ENCODE data around the gene PPAN.
A peak's percentile ranks its signal among the peaks of the same experiment; 100 is the strongest.

PPAN gene

GRCh38 chr19:10112895-10113591, 6.9 kb downstream of the PPAN start:
- Histone ChIP-seq H3K4me1 (ENCODE audit: control insufficient read depth, insufficient read depth, low read length) (no peaks in the 10 kb centered on the region), H3K36me3 (ENCODE audit: control insufficient read depth in 2 of 2, insufficient read depth in 1 of 2, low read length in 2 of 2) (peaks cover 20 to 88% of the 10 kb centered on the region in 2 experiments), H3K27ac (ENCODE audit: extremely low read depth, low read depth, low read length) (no peak overlapping the region), H3K9me3 (ENCODE audit: control insufficient read depth, insufficient read depth, low read depth, low read length) (no peaks in the 10 kb centered on the region), H3K4me3 (ENCODE audit: low read depth, low read length) (no peak overlapping the region)
- POLR2A ChIA-PET = interaction anchor here (0.7 to 3.7 kb wide), 3 partner anchors 11 to 17 kb away, joined by 4 to 14 read pairs (median 5); partner anchors contain the start of gene ANGPTL6
- CTCF ChIA-PET = interaction anchor here (0.6 to 2.0 kb wide), 11 partner anchors 9 to 1599 kb away, joined by 3 to 27 read pairs (median 3); no protein-coding TSS in a partner anchor
- 0 out of 2 replicates have a peak, but pooled peaks have one; percentile 13 for TF ChIP-seq KLF16 (tag by site-specific recombination; IDR thresholded peaks at IDR 0.05)
- TF ChIP-seq ZNF18 (tag by site-specific recombination; IDR thresholded peaks at IDR 0.05) = peak; percentile 83; the same call in 1 of the 2 replicates
- TF ChIP-seq ZNF239 (tag by site-specific recombination; IDR thresholded peaks at IDR 0.05) = no peak
- no peak for TF ChIP-seq ZNF558 (tag by site-specific recombination; IDR thresholded peaks at IDR 0.05)
- TF ChIP-seq ZNF623 (tag by site-specific recombination; IDR thresholded peaks at IDR 0.05) = no peak
- TF ChIP-seq ZNF292 (tag by site-specific recombination; IDR thresholded peaks at IDR 0.05; ENCODE audit: borderline replicate concordance, low read depth) = no peak
- TF ChIP-seq PBX3 (CRISPR knock-in tag; IDR thresholded peaks at IDR 0.05) = peak; percentile 52; the same call in 1 of the 2 replicates
- no peak for TF ChIP-seq OSR2 (tag by site-specific recombination; IDR thresholded peaks at IDR 0.05)
- peak; percentile 6; the same call in 1 of the 2 replicates for TF ChIP-seq PRDM1 (tag by site-specific recombination; IDR thresholded peaks at IDR 0.05)
- TF ChIP-seq ZSCAN18 (tag by site-specific recombination; IDR thresholded peaks at IDR 0.05) = no peak
- peak; percentile 53 for TF ChIP-seq ZFP37 (tag by site-specific recombination; IDR thresholded peaks at IDR 0.05)
- TF ChIP-seq FEZF1 (tag by site-specific recombination; IDR thresholded peaks at IDR 0.05) = no peak
- no peak for TF ChIP-seq ZNF266 (tag by site-specific recombination; IDR thresholded peaks at IDR 0.05; ENCODE audit: low read depth)
- TF ChIP-seq ZNF324 (tag by site-specific recombination; IDR thresholded peaks at IDR 0.05) = no peak
- TF ChIP-seq ZNF600 (tag by site-specific recombination; IDR thresholded peaks at IDR 0.05) = no peak
- TF ChIP-seq BCL6B (tag by site-specific recombination; IDR thresholded peaks at IDR 0.05) = no peak
- TF ChIP-seq ZNF341 (tag by site-specific recombination; IDR thresholded peaks at IDR 0.05; ENCODE audit: low read depth) = no peak
- TF ChIP-seq ZNF513 (tag by site-specific recombination; IDR thresholded peaks at IDR 0.05) = no peak
- TF ChIP-seq KLF17 (tag by site-specific recombination; IDR thresholded peaks at IDR 0.05) = peak; percentile 54; the same call in 1 of the 2 replicates
- no peak for TF ChIP-seq ZNF76 (tag by site-specific recombination; IDR thresholded peaks at IDR 0.05; ENCODE audit: borderline replicate concordance, low read depth)
- no peak for TF ChIP-seq BCL11A (tag by site-specific recombination; IDR thresholded peaks at IDR 0.05; ENCODE audit: low read depth)
- TF ChIP-seq ZNF704 (tag by site-specific recombination; IDR thresholded peaks at IDR 0.05) = no peak
- TF ChIP-seq GLIS2 (tag by site-specific recombination; IDR thresholded peaks at IDR 0.05) = peak; percentile 86
- peak; percentile 62; the same call in 1 of the 2 replicates for TF ChIP-seq ZBTB10 (tag by site-specific recombination; IDR thresholded peaks at IDR 0.05)
- no peak for TF ChIP-seq ZNF146 (tag by site-specific recombination; IDR thresholded peaks at IDR 0.05)
